SK-N-SH treated with all-trans-retinoic acid at 6 μM for 48 hours (cell line): ENCODE data around the gene CAMK2A.

Experiments
- ATAC-seq: fragments of 200-7000 bp; cut with Tn5 transposase; 3 replicates; pipeline ENCODE4 v1.9.1; 2020; ENCODE audit warnings: mild to moderate bottlenecking, moderate library complexity
- ARNTL ChIP-seq: fragments of 450-650 bp; formaldehyde crosslinking; IDR thresholded peaks from 2 replicates; pipeline ENCODE4 v1.5.0; 2020; ENCODE audit warnings: low read depth, mild to moderate bottlenecking, moderate library complexity, borderline replicate concordance
- CSRNP3 ChIP-seq: fragments of 250-450 bp; sonication (Bioruptor Pico); IDR thresholded peaks from 2 replicates; pipeline ENCODE4 v1.5.1; 2021; ENCODE audit warnings: mild to moderate bottlenecking, moderate library complexity
- GLIS3 ChIP-seq: fragments of 250-450 bp; sonication (Bioruptor Pico); IDR thresholded peaks from 2 replicates; pipeline ENCODE4 v1.5.0; 2020; ENCODE audit warnings: mild to moderate bottlenecking, moderate library complexity
- ISL1 ChIP-seq: fragments of 250-450 bp; sonication (Bioruptor Pico); IDR thresholded peaks from 2 replicates; pipeline ENCODE4 v2.1.2; 2022; ENCODE audit warnings: mild to moderate bottlenecking, moderate library complexity
- OSR1 ChIP-seq: fragments of 250-450 bp; sonication (Bioruptor Pico); IDR thresholded peaks from 2 replicates; pipeline ENCODE4 v1.8.0; 2022; ENCODE audit warnings: moderate library complexity, mild to moderate bottlenecking, inconsistent platforms
- PATZ1 ChIP-seq: fragments of 250-450 bp; sonication (Bioruptor Pico); IDR thresholded peaks from 2 replicates; pipeline ENCODE4 v1.8.0; 2020; ENCODE audit warnings: mild to moderate bottlenecking, moderate library complexity, borderline replicate concordance
- POU6F1 ChIP-seq: fragments of 250-450 bp; sonication (Bioruptor Pico); IDR thresholded peaks from 2 replicates; pipeline ENCODE4 v1.8.0; 2021; ENCODE audit warnings: low read depth, mild to moderate bottlenecking, moderate library complexity, borderline replicate concordance
- PPARA ChIP-seq: fragments of 250-450 bp; sonication (Bioruptor Pico); IDR thresholded peaks from 2 replicates; pipeline ENCODE4 v1.5.0; 2020; ENCODE audit warnings: mild to moderate bottlenecking, borderline replicate concordance
- RARB ChIP-seq: fragments of 250-450 bp; sonication (Bioruptor Pico); IDR thresholded peaks from 2 replicates; pipeline ENCODE4 v1.8.0; 2021; ENCODE audit warnings: mild to moderate bottlenecking, moderate library complexity
- SNAI2 ChIP-seq: fragments of 250-450 bp; sonication (Bioruptor Pico); IDR thresholded peaks from 2 replicates; pipeline ENCODE4 v1.5.0; 2020; ENCODE audit warnings: mild to moderate bottlenecking, moderate library complexity
- TCF4 ChIP-seq: fragments of 250-450 bp; sonication (Bioruptor Pico); IDR thresholded peaks from 2 replicates; pipeline ENCODE4 v1.8.0; 2021; ENCODE audit warnings: mild to moderate bottlenecking, moderate library complexity, borderline replicate concordance
- TOX ChIP-seq: fragments of 250-450 bp; sonication (Bioruptor Pico); IDR thresholded peaks from 2 replicates; pipeline ENCODE4 v1.8.0; 2021; ENCODE audit warnings: mild to moderate bottlenecking, moderate library complexity, borderline replicate concordance
- TSHZ2 ChIP-seq: fragments of 250-450 bp; sonication (Bioruptor Pico); IDR thresholded peaks from 2 replicates; pipeline ENCODE4 v1.5.0; 2020; ENCODE audit warnings: mild to moderate bottlenecking, moderate library complexity
- ZC3H10 ChIP-seq: fragments of 250-450 bp; sonication (Bioruptor Pico); IDR thresholded peaks from 2 replicates; pipeline ENCODE4 v1.5.1; 2021; ENCODE audit warnings: mild to moderate bottlenecking, moderate library complexity
- ZNF565 ChIP-seq: fragments of 450-650 bp; formaldehyde crosslinking; conservative IDR thresholded peaks from 2 replicates; pipeline ENCODE4 v1.5.0; 2020; ENCODE audit warnings: low read depth, mild to moderate bottlenecking, moderate library complexity

CAMK2A gene

GRCh38 chr5:150263375-150263775, 26.2 kb downstream of the CAMK2A start:
- TF ChIP-seq SNAI2 (CRISPR knock-in tag): no peak
- TF ChIP-seq CSRNP3 (CRISPR knock-in tag): no peak
- TF ChIP-seq TOX (CRISPR knock-in tag): no peak
- peak; percentile 44 for ATAC-seq

GRCh38 chr5:150262502-150262901, 27.1 kb downstream of the CAMK2A start:
- no peak for ATAC-seq
- no peak for TF ChIP-seq POU6F1
- TF ChIP-seq TOX (CRISPR knock-in tag): no peak
- no peak for TF ChIP-seq PPARA (CRISPR knock-in tag)
- no peak for TF ChIP-seq ZNF565

- no peak for ATAC-seq
- no peak for TF ChIP-seq TSHZ2 (CRISPR knock-in tag)
- TF ChIP-seq TCF4 (CRISPR knock-in tag): no peak
- no peak for TF ChIP-seq OSR1 (CRISPR knock-in tag)
- no peak for TF ChIP-seq ARNTL (CRISPR knock-in tag)
These were observed 28.3 kb downstream of the CAMK2A start for GRCh38 chr5:150261231-150261630.

GRCh38 chr5:150258130-150258529, 31.4 kb downstream of the CAMK2A start:
- no peak for ATAC-seq
- TF ChIP-seq ZC3H10 (CRISPR knock-in tag) (no peak), ISL1 (CRISPR knock-in tag) (no peak), SNAI2 (CRISPR knock-in tag) (no peak)

- no peak for ATAC-seq
- TF ChIP-seq TCF4 (CRISPR knock-in tag): no peak
- TF ChIP-seq PPARA (CRISPR knock-in tag): no peak
These were observed 32.1 kb downstream of the CAMK2A start for GRCh38 chr5:150257424-150257823.

- peak; percentile 58 for ATAC-seq
- TF ChIP-seq PATZ1 (CRISPR knock-in tag) (no peak), POU6F1 (no peak), RARB (CRISPR knock-in tag) (no peak), GLIS3 (CRISPR knock-in tag) (no peak), TCF4 (CRISPR knock-in tag) (no peak), OSR1 (CRISPR knock-in tag) (no peak), ZNF565 (no peak), ISL1 (CRISPR knock-in tag) (no peak)
- TF ChIP-seq, all 23 proteins: peak for 0
These were observed 33.0 kb downstream of the CAMK2A start for GRCh38 chr5:150256410-150257064.
